HK-2 (cell line): ENCODE results near the gene CDR2.

Experiments
- DNase-seq: peaks from one replicate; pipeline ENCODE4 v3.0.0-alpha.2; 2018; ENCODE audit not compliant: unreplicated experiment

Gene CDR2

GRCh38 chr16:22324787-22325597 lies 49.4 kb downstream of the CDR2 start:
- no peak for DNase-seq

GRCh38 chr16:22323959-22324786 lies 50.2 kb downstream of the CDR2 start:
- DNase-seq: no peak

GRCh38 chr16:22323173-22323958 lies 51.1 kb downstream of the CDR2 start:
- no peak for DNase-seq

DNA sequence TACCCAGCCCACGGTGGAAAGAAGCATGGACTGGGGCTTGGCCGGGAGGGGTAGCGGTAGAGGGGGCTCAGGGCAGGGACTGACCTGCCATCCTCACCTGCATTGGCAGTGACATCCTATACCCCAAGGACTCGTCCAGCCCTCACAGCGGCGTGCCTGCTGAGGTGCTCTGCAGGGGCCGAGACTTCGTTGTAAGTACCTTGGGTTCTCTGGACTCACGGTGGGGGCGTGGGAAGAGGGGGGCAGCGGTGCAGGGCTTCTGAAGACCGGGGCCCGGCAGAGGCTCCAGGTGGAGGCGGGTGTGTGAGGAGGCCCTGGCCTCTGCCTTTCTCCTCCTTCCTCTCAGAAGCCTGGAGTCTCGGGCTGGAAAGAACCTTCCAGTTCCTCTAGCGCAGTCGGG lies 51.7 kb downstream of the CDR2 start:
- no peak for DNase-seq

DNA sequence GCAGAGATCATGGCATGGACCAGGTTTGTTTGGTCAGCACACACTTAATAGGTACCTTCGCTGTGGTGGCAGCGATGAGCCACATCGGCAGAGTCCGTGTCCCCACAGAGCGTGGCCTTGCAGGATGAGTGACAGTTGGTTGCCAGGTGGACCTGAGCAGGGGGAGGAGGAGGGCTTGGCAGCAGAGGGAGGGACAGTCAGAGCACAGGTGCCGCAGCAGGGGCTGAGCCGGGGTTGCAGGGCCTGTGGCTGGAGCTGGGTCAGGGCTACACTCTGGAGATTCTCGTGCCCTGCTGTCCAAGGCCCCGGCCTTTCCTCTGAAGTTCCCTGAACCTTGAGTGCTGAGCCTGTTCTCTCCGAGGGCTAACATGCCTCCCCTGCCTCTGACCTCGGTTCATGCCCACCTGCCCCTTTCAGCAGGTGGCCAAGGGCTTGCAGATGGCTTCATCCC lies 52.4 kb downstream of the CDR2 start:
- DNase-seq: no peak

DNA sequence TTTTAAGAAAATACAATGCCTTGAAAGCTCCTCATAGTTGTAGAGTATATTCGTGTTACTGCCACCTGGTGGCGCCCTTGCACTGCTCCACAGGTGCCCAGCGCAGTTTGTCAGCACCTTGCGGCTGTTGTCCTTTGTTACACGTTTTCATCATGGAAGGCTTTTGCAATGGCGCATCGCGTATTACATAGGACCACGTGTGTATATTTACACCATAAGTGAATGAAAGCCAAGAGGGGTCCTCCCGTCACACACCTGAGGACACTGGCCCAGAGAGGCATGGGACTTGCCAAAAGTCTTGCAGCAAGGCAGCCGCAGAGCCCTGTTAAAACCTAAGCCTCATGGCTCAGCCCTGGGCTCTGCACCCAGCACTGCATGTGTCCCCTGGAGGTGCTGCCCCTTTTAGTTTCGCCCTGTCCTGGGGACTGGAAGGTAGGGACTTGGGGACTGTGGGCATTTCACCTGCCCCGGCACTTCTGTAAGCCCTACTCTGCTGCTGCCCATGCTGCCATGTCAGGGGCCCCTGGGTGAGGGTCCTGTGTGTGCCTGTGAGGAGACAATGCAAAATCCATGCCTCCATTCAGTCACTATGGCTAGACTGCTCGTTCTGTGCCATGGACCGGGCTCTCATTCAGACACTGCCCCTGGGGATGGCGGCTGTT lies 52.9 kb downstream of the CDR2 start:
- DNase-seq: peak; percentile 53

GRCh38 chr16:22320572-22321339 lies 53.7 kb downstream of the CDR2 start:
- no peak for DNase-seq

- DNase-seq: peak; percentile 40
Measured at GRCh38 chr16:22318690-22319358, 55.6 kb downstream of the CDR2 start.

GRCh38 chr16:22317625-22318024 lies 56.8 kb downstream of the CDR2 start:
- no peak for DNase-seq

DNA sequence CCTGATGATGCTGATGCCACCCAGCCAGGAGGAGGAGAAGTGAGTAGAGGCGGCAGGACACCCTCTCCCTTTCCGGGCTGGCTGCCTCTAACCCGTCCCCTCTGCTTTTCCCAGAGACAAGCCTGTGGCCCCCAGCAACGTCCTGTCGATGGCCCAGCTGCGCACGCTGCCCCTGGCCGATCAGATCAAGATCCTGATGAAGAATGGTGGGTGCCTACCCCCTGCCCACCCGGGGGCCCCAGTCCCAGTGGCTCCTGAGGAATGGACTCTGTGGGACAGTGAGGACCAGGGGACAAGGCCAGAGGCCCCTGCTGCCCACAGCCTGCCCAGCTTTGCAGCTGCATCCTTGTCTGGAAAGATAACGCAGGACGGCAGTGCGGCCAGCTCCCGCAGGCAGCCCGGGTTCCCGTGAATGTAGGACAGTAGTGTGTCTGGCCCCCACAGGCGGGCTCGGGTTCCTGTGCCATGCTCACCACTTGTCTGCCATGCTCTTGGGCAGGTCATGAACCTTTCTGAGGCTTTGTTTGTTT lies 57.4 kb downstream of the CDR2 start:
- no peak for DNase-seq

DNA sequence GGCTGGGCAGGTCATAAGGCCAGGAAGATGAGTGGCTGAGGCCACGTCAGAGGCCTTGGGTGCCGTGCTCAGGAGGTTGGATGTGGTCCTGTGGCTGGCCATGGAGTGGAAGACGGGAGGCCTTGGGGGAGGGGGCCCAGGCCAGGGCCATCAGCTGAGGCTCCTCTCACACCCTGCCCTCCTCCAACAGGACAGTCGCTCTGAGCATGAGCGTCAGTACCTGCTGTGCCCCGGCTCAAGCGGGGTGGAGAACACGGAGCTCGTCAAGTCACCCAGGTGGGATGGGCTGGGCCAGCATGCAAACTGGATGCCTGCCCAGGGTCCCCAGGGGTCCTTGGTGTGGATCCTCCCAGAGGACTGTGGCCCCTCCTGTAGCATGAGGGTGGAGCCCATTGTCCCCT lies 58.0 kb downstream of the CDR2 start:
- no peak for DNase-seq

GRCh38 chr16:22315979-22316378 lies 58.4 kb downstream of the CDR2 start:
- DNase-seq: no peak

GRCh38 chr16:22314661-22315626 lies 59.5 kb downstream of the CDR2 start:
- DNase-seq: no peak

DNA sequence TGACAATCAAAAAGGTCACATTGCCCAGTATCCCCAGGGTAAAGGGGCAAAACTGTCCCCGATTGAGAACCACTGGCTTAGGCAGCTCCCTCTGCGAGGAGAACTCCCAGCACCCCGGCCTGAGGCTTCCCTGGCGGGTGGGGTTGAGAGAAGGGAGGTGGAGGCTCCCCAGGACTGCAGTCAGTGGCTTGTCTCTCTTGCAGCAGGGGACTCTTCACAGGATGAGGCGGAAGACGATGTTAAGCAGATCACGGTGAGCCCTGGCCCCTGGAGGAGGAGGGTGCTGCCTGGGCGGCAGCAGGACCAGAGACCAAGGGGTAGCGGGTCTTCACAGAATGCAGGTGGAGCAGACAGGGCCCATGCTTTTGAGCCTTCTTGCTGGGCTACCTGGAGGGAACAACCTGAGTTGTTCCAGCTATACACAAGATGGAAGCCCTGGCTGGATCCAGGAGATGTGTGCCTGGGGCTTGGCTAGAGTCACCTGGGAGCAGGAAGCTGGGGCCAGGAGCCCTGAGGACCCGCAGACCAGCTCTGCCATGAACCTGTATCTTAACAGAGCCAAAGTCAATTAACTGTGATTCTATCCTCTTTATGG lies 60.4 kb downstream of the CDR2 start:
- DNase-seq: no peak

- no peak for DNase-seq
Measured at GRCh38 chr16:22312897-22313781, 61.3 kb downstream of the CDR2 start.

GRCh38 chr16:22311520-22311919 lies 62.9 kb downstream of the CDR2 start:
- no peak for DNase-seq

GRCh38 chr16:22308824-22309520 lies 65.4 kb downstream of the CDR2 start:
- DNase-seq: no peak
